GM23338 (cell line): Measurements from ENCODE around the gene CACNA1C. TPM values are rescaled to one million over a fixed set of nuclear protein-coding genes. Genes with fewer than 3 reads are reported as not detected.

ENCODE experiments used
- ATAC-seq: fragments of 200-7000 bp; cut with Tn5 transposase; 3 replicates; pipeline ENCODE4 v1.9.1; 2020
- DNase-seq: peaks from one replicate; pipeline ENCODE4 v3.0.0-alpha.2; 2015; ENCODE audit warnings: low spot score
- H2AFZ ChIP-seq: fragments of 200-600 bp; sonication (generic); 2 replicates; pipeline ENCODE4 v1.8.0; 2016; ENCODE audit warnings: antibody characterized with exemption, mild to moderate bottlenecking, moderate library complexity
- H3F3A ChIP-seq: fragments of 200-600 bp; sonication (generic); replicated peaks from 2 replicates; pipeline ENCODE4 v1.8.0; 2017; ENCODE audit warnings: antibody characterized with exemption, mixed run types, low read depth
- H3K27ac ChIP-seq: fragments of 200-600 bp; sonication (generic); 2 replicates; pipeline ENCODE4 v1.6.1; 2016; ENCODE audit warnings: low read depth
- H3K27me3 ChIP-seq: fragments of 200-600 bp; sonication (generic); 2 replicates; pipeline ENCODE4 v1.8.0; 2016; ENCODE audit warnings: mild to moderate bottlenecking, mixed run types, moderate library complexity; ENCODE audit not compliant: insufficient read depth
- H3K36me3 ChIP-seq: fragments of 200-600 bp; sonication (generic); 2 replicates; pipeline ENCODE4 v1.8.0; 2016; ENCODE audit warnings: mild to moderate bottlenecking; ENCODE audit not compliant: insufficient read depth
- H3K4me1 ChIP-seq: fragments of 200-600 bp; sonication (generic); 2 replicates; pipeline ENCODE4 v1.8.0; 2016; ENCODE audit warnings: mild to moderate bottlenecking, moderate library complexity; ENCODE audit not compliant: insufficient read depth
- H3K4me2 ChIP-seq: fragments of 200-600 bp; sonication (generic); 2 replicates; pipeline ENCODE4 v1.7.1; 2017; ENCODE audit warnings: mixed run types
- H3K4me3 ChIP-seq: fragments of 200-600 bp; sonication (generic); 2 replicates; pipeline ENCODE4 v1.6.1; 2016; ENCODE audit warnings: mixed run types
- H3K79me2 ChIP-seq: fragments of 200-600 bp; sonication (generic); replicated peaks from 2 replicates; pipeline ENCODE4 v1.8.0; 2017; ENCODE audit warnings: mild to moderate bottlenecking; ENCODE audit not compliant: insufficient read depth
- H3K9me2 ChIP-seq: fragments of 200-600 bp; sonication (generic); 2 replicates; pipeline ENCODE4 v1.8.0; 2017; ENCODE audit not compliant: insufficient read depth
- H4K20me1 ChIP-seq: fragments of 200-600 bp; sonication (generic); replicated peaks from 2 replicates; pipeline ENCODE4 v1.8.0; 2017; ENCODE audit warnings: mild to moderate bottlenecking; ENCODE audit not compliant: insufficient read depth
- H3K27ac Mint-ChIP-seq: 2 replicates; pipeline ENCODE4 v1.8.0; 2020; ENCODE audit warnings: inconsistent platforms, mild to moderate bottlenecking, moderate library complexity, mixed read lengths
- H3K27me3 Mint-ChIP-seq: 3 replicates; pipeline ENCODE4 v1.8.0; 2022; ENCODE audit warnings: low read depth, mild to moderate bottlenecking, moderate library complexity, mixed read lengths, inconsistent platforms; ENCODE audit not compliant: insufficient read depth, poor library complexity
- H3K36me3 Mint-ChIP-seq: 3 replicates; pipeline ENCODE4 v1.8.0; 2021; ENCODE audit warnings: low read depth, mild to moderate bottlenecking, inconsistent platforms, moderate library complexity, mixed read lengths
- H3K4me1 Mint-ChIP-seq: 3 replicates; pipeline ENCODE4 v1.8.0; 2020; ENCODE audit warnings: mild to moderate bottlenecking, inconsistent platforms, mixed read lengths
- H3K4me3 Mint-ChIP-seq: 3 replicates; pipeline ENCODE4 v1.8.0; 2021; ENCODE audit warnings: moderate library complexity, mild to moderate bottlenecking, inconsistent platforms, mixed read lengths
- H3K9me3 Mint-ChIP-seq: 3 replicates; pipeline ENCODE4 v1.8.0; 2020; ENCODE audit warnings: moderate library complexity, mild to moderate bottlenecking, inconsistent platforms, mixed read lengths
- CREB1 ChIP-seq: fragments of 250-450 bp; sonication (Bioruptor Pico); IDR thresholded peaks from 2 replicates; pipeline ENCODE4 v1.5.0; 2020; ENCODE audit warnings: low read depth, mild to moderate bottlenecking, moderate library complexity
- CTCF ChIP-seq, 2 experiments: fragments of 200-600 bp in 1 of 2; sonication (generic) in 1 of 2; conservative IDR thresholded peaks; 2 replicates each; pipeline versions ENCODE4 v1.5.1 to v1.6.1; 2016 to 2017; ENCODE audit warnings: antibody characterized with exemption in 2 of 2, low read depth in 2 of 2, mild to moderate bottlenecking in 2 of 2, moderate library complexity in 1 of 2
- ETS1 ChIP-seq: IDR thresholded peaks from 2 replicates; pipeline ENCODE4 v1.6.1; 2016; ENCODE audit warnings: antibody characterized with exemption
- EZH2 ChIP-seq: fragments of 200-600 bp; sonication (generic); IDR thresholded peaks from one replicate; pipeline ENCODE4 v1.8.0; 2017; ENCODE audit warnings: antibody characterized with exemption, mild to moderate bottlenecking, low read depth; ENCODE audit not compliant: unreplicated experiment
- EZH2phosphoT487 ChIP-seq: fragments of 200-600 bp; sonication (generic); IDR thresholded peaks from one replicate; pipeline ENCODE4 v1.8.1; 2018; ENCODE audit warnings: antibody characterized with exemption; ENCODE audit not compliant: unreplicated experiment
- JUNB ChIP-seq: IDR thresholded peaks from one replicate; pipeline ENCODE4 v1.6.1; 2016; ENCODE audit warnings: antibody characterized with exemption; ENCODE audit not compliant: unreplicated experiment
- NANOG ChIP-seq: IDR thresholded peaks from 2 replicates; pipeline ENCODE4 v1.6.1; 2016; ENCODE audit warnings: antibody characterized with exemption, borderline replicate concordance
- REST ChIP-seq: IDR thresholded peaks from one replicate; pipeline ENCODE4 v1.6.1; 2018; ENCODE audit warnings: antibody characterized with exemption; ENCODE audit not compliant: unreplicated experiment
- STAT1 ChIP-seq: IDR thresholded peaks from one replicate; pipeline ENCODE4 v1.6.1; 2016; ENCODE audit warnings: antibody characterized with exemption; ENCODE audit not compliant: unreplicated experiment
- ZNF114 ChIP-seq: fragments of 250-450 bp; sonication (Bioruptor Pico); IDR thresholded peaks from 2 replicates; pipeline ENCODE4 v1.5.0; 2020; ENCODE audit warnings: mild to moderate bottlenecking, moderate library complexity
- ZNF331 ChIP-seq: fragments of 250-450 bp; sonication (Bioruptor Pico); IDR thresholded peaks from 2 replicates; pipeline ENCODE4 v1.5.0; 2020; ENCODE audit warnings: low read depth, mild to moderate bottlenecking, moderate library complexity
- ZNF462 ChIP-seq: fragments of 250-450 bp; sonication (Bioruptor Pico); IDR thresholded peaks from 2 replicates; pipeline ENCODE4 v1.5.0; 2020; ENCODE audit warnings: mild to moderate bottlenecking, moderate library complexity
- polyA plus RNA-seq: library from polyadenylated mRNA; unstranded; fragments of >200 nt; fragmentation: Nextera tagmentation; extraction: Ambion mirVana; gene quantifications from 2 replicates; pipeline ENCODE4 v1.2.1, GENCODE V29; 2016
- total RNA-seq: library from RNA; depleted of rRNA; stranded (reverse); fragments of >200 nt; shearing (Covaris generic); gene quantifications from 2 replicates; pipeline ENCODE4 v1.2.3, GENCODE V29; 2014

The CACNA1C gene
- total and polyA plus RNA-seq, 2 experiments from 2014 or later = 0.78 to 2.1 TPM

- H3K27me3 ChIP-seq = no peaks in the 10 kb centered on the region
- H3K9me3 Mint-ChIP-seq = no peaks in the 10 kb centered on the region
- H2AFZ ChIP-seq = no peak overlapping the region
- H3F3A ChIP-seq = no peaks in the 10 kb centered on the region
- H3K27ac Mint-ChIP-seq = no peak overlapping the region
- H3K4me1 Mint-ChIP-seq = 0 out of 3 replicates have a peak, but pooled peaks cover 6% of the 10 kb centered on the region
- H3K27ac ChIP-seq = no peak overlapping the region
- no peaks in the 10 kb centered on the region for H4K20me1 ChIP-seq
- ATAC-seq (no peak), DNase-seq (no peak)
- no peaks in the 10 kb centered on the region for H3K36me3 Mint-ChIP-seq
- H3K4me2 ChIP-seq = no peak overlapping the region
- H3K36me3 ChIP-seq = no peaks in the 10 kb centered on the region; the same call in 1 of the 2 replicates
- H3K4me3 Mint-ChIP-seq = no peak overlapping the region
- no peaks in the 10 kb centered on the region for H3K9me2 ChIP-seq
- H3K79me2 ChIP-seq = no peaks in the 10 kb centered on the region
- TF ChIP-seq ZNF114 (CRISPR knock-in tag) = no peak
- no peak for TF ChIP-seq EZH2
- no peak for TF ChIP-seq ZNF331
- TF ChIP-seq REST = no peak
- no peak for TF ChIP-seq STAT1
- no peak for TF ChIP-seq ZNF462
- no peak for TF ChIP-seq ETS1
- TF ChIP-seq CREB1 (CRISPR knock-in tag) = no peak
- no peak for TF ChIP-seq EZH2phosphoT487
- no peak for TF ChIP-seq JUNB
- no peak for TF ChIP-seq CTCF (conservative IDR thresholded peaks at IDR 0.05; ENCODE audit: low read depth in 2 of 2)
- TF ChIP-seq NANOG = no peak
- no peaks in the 10 kb centered on the region for H3K4me1 ChIP-seq
- no peak overlapping the region for H3K4me3 ChIP-seq
- peaks cover 5% of the 10 kb centered on the region for H3K27me3 Mint-ChIP-seq
Measured at GRCh38 chr12:2504577-2504976, 451.8 kb downstream of the CACNA1C start.
